Measurements from ENCODE around the gene C14orf119. TPM values are rescaled to one million over a fixed set of nuclear protein-coding genes. Genes with fewer than 3 reads are reported as not detected.

The C14orf119 gene
- total and polyA plus RNA-seq, 2 experiments from 2014 or later = 22.2 to 120 TPM

DNA sequence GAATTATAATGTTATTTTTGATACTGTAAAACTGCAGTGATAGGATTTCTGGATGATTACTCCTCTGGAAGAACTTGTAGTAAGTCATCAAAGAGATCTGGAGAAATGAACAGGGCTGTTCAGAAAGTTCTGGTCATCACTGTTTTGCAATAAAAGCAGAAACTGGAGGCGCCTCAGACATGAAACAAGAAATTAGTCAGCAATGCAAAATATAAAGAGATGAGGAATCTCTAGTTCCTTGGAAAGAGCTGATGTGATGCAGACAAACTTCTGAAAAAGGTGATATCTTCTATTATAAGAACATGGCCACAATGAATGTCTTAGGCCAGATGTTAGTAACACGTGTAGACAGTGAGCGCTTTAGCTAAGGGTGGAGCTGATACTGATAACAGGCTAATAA is 9.8 kb upstream of the C14orf119 start:
- Histone ChIP-seq H3K4me3 (no peak overlapping the region), H3K36me3 (peaks cover 85% of the 10 kb centered on the region), H3K27me3 (no peaks in the 10 kb centered on the region), H3K27ac (no peak overlapping the region), H3K9me3 (ENCODE audit: low read depth) (no peaks in the 10 kb centered on the region), H3K4me1 (ENCODE audit: low read depth) (no peaks in the 10 kb centered on the region)
- TF ChIP-seq, protein P1, sequence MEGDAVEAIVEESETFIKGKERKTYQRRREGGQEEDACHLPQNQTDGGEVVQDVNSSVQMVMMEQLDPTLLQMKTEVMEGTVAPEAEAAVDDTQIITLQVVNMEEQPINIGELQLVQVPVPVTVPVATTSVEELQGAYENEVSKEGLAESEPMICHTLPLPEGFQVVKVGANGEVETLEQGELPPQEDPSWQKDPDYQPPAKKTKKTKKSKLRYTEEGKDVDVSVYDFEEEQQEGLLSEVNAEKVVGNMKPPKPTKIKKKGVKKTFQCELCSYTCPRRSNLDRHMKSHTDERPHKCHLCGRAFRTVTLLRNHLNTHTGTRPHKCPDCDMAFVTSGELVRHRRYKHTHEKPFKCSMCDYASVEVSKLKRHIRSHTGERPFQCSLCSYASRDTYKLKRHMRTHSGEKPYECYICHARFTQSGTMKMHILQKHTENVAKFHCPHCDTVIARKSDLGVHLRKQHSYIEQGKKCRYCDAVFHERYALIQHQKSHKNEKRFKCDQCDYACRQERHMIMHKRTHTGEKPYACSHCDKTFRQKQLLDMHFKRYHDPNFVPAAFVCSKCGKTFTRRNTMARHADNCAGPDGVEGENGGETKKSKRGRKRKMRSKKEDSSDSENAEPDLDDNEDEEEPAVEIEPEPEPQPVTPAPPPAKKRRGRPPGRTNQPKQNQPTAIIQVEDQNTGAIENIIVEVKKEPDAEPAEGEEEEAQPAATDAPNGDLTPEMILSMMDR (IDR thresholded peaks at IDR 0.05; ENCODE audit: low read depth, low read length) = no peak
- DNase-seq (ENCODE audit: low read depth in 1 of 2, low spot score in 1 of 2) = peak in 1 of 2 donors; percentile 32

DNA sequence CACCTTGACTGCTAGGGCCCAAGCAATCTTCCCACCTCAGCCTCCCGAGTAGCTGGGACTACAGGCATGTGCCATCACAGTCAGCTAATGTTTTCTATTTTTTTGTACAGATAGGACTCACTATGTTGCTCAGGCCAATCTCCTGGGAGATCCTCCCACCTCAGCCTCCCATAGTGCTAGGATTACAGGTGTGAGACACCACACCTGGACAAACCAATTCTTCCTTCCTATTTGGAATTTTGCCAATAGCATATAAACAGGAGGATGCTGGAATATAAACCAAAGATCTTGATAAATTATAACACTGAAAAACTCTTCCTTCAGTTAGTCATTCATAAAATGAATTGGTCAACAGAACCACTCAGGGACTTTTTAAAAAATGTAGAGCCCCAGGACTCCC is 8.7 kb upstream of the C14orf119 start:
- H3K36me3 ChIP-seq = peaks cover 75% of the 10 kb centered on the region
- H3K27me3 ChIP-seq = no peaks in the 10 kb centered on the region
- no peak for DNase-seq (ENCODE audit: low read depth in 1 of 2, low spot score in 1 of 2)
- H3K9me3 ChIP-seq (ENCODE audit: low read depth) = no peaks in the 10 kb centered on the region
- no peaks in the 10 kb centered on the region for H3K4me1 ChIP-seq (ENCODE audit: low read depth)
- no peak overlapping the region for H3K4me3 ChIP-seq
- TF ChIP-seq, protein P1 (IDR thresholded peaks at IDR 0.05; ENCODE audit: low read depth, low read length) = no peak
- no peak overlapping the region for H3K27ac ChIP-seq

DNA sequence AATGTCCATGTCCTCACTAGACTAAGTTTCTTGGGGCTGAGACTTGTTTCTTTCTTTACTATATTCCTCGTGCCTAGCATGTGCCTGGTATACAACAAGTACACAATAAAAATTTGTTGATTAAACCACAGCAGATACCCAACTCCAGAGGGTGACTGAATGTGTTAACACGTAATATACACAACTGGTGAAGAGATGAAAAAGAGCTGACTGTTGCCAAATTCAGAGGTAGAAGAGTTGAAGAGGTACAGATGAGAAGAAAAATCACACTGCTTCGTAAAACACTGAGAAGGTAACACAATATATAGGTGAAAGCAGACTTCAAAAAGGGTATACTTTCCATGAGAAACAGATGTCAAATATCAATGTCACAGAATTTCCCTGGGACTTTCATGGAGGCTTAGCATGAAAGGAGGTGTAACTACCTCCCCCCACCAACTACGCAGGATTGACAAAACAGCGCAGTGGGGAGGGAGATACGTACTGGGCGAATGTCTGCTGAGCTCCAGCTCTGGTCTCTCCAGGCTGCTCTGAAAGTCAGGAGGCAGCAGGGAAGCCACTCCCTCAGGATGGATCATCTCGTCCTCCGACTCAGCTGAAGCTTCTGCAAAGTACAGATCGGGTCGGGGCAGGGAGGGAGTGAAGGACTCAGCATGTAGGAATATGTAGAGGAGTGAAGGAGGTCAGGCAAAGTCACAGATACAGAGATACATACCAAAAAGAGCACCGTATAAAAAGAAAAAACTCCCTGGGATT is 5.6 kb upstream of the C14orf119 start:
- H3K27ac ChIP-seq = no peak overlapping the region

DNA sequence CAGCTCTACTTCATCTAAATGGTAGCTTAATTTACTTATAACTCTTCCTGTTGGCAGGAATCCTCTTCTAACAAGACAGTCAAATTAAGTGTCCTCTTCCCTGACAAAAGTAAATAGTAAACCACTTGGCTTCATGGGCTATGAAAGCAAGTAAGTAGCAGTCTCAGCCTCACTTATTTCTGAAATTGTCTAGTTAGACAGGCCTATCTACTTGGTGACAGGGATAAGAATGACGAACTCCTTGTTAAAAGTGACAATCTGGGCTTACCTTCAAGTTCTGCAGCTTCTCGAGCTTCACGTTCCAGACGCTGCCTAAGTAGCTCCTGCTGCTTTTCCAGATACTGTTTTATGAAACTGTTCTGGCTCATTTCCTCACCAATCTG is 5.1 kb upstream of the C14orf119 start:
- H3K27ac ChIP-seq = peak overlapping the region; percentile 48
- TF ChIP-seq, protein P1 (IDR thresholded peaks at IDR 0.05; ENCODE audit: low read depth, low read length) = no peak

More for the DNA sequence above, 5.6 kb upstream of the C14orf119 start:
- H3K27me3 ChIP-seq = no peaks in the 10 kb centered on the region
- TF ChIP-seq, protein P1 (IDR thresholded peaks at IDR 0.05; ENCODE audit: low read depth, low read length) = no peak
- no peak overlapping the region for H3K4me3 ChIP-seq
- no peak for DNase-seq (ENCODE audit: low read depth in 1 of 2, low spot score in 1 of 2)
- H3K4me1 ChIP-seq (ENCODE audit: low read depth) = peaks cover 9% of the 10 kb centered on the region
- H3K36me3 ChIP-seq = peaks cover 73% of the 10 kb centered on the region
- no peaks in the 10 kb centered on the region for H3K9me3 ChIP-seq (ENCODE audit: low read depth)

DNA sequence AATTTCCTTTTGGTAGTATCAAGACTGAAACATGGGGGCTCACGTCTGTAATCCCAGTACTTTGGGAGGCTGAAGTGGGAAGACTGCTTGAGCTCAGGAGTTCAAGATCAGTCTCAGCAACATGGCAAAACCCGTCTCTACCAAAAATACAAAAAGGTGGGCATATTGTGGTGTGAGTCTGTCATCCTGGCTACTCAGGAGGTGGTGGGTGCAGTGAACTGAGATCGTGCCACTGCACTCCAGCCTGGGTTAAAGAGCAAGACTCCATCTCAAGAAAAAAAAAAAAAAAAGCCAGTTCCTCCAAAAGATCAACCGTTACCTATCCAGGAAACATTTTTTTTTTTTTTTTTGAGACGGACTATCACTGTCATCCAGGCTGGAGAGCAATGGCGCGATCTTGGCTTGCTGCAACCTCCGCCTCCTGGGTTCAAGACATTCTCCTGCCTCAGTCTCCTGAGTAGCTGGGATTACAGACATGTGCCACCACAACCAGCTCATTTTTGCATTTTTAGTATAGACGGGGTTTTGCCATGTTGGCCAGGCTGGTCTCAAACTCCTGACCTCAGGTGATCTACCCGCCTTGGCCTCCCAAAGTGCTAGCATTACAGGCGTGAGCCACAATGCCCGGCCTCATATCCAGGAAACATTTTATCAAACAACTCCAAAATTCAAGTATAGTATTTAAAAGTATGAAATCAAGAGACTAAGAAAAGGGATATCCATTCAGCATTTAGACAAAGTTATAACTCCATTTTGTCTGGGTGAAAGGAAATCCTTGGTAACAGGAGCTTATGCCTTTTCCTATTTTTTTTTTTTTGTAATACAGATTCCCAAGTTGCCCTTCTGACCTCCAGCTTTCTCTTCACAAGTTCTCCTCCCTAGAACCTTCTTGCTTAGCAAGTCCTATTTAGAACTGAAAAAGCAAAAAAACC is 3.7 kb upstream of the C14orf119 start:
- no peaks in the 10 kb centered on the region for H3K27me3 ChIP-seq
- H3K36me3 ChIP-seq = peaks cover 56% of the 10 kb centered on the region
- H3K4me3 ChIP-seq = no peak overlapping the region
- H3K4me1 ChIP-seq (ENCODE audit: low read depth) = peaks cover 10% of the 10 kb centered on the region
- TF ChIP-seq, protein P1 (IDR thresholded peaks at IDR 0.05; ENCODE audit: low read depth, low read length) = no peak
- no peak for DNase-seq (ENCODE audit: low read depth in 1 of 2, low spot score in 1 of 2)
- H3K27ac ChIP-seq = no peak overlapping the region
- H3K9me3 ChIP-seq (ENCODE audit: low read depth) = no peaks in the 10 kb centered on the region

More for the DNA sequence above, 5.1 kb upstream of the C14orf119 start:
- Histone ChIP-seq H3K36me3 (peaks cover 67% of the 10 kb centered on the region), H3K4me3 (no peak overlapping the region), H3K9me3 (ENCODE audit: low read depth) (no peaks in the 10 kb centered on the region), H3K4me1 (ENCODE audit: low read depth) (peaks cover 9% of the 10 kb centered on the region), H3K27me3 (no peaks in the 10 kb centered on the region)
- no peak for DNase-seq (ENCODE audit: low read depth in 1 of 2, low spot score in 1 of 2)
